ENCODE data around the gene CDK2.
A peak's percentile ranks its signal among the peaks of the same experiment; 100 is the strongest.
"Not testable (repeated sequence)": the region's sequence is repeated elsewhere in the genome, so short reads cannot be mapped to it uniquely, and the experiment has no call there.

The CDK2 gene

DNA sequence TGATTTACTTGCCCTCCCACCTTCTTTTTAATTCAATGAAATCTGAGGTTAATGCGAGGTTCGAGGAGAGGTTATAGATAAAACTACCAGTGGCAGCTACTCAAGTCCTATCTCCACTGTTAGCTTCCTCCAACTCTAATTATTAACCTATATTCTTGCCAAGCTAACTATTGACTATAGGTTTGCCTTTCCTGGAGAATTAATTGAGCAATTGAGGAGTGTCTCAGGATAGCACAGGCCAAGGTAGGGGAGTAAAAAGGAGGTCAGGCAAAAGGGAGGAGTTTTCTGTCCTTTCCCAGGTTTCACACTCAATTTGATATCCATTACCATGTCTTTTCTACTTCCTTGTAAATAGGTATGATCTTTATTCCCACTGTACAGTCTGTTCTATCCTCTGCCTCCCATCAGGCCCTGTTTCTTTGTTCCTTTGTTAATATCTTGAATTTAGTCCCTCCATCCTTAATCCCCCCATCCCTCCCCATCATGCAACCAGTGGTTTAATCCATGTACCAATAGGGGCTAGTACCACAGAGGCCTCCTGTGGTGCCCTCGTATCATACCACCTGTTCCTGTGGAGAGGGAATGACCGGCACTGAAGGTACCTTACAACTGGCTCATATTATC, 26.7 kb downstream of the CDK2 start:
- TF ChIP-seq Cebpa-rat (IDR thresholded peaks at IDR 0.05), result no peak
- Histone ChIP-seq H3K9ac (peak overlapping the region in 10 of 11 experiments; percentile 9 to 53 (median 44); a peak in 12 of 22 replicates), H3K9me3 (replicated peaks in 1 of 11) (no peaks in the 10 kb centered on the region), H3K4me1 (peaks cover 8 to 35% (median 17%) of the 10 kb centered on the region in 10 experiments; a peak in 16 of 20 replicates), H3K27ac (peak overlapping the region in 1 of 11 experiments; percentile 23; a peak in 2 of 22 replicates), H3K27me3 (no peaks in the 10 kb centered on the region), H3K4me3 (no peak overlapping the region), H4K20me1 (peaks cover 0 to 26% (median 0%) of the 10 kb centered on the region in 11 experiments; a peak in 6 of 22 replicates), H3K4me2 (0 out of 22 replicates have a peak overlapping the region, but pooled peaks of 2 of the 11 experiments have one; percentile 11 to 40), H3K36me3 (peaks cover 72 to 74% (median 73%) of the 10 kb centered on the region in 11 experiments)

DNA sequence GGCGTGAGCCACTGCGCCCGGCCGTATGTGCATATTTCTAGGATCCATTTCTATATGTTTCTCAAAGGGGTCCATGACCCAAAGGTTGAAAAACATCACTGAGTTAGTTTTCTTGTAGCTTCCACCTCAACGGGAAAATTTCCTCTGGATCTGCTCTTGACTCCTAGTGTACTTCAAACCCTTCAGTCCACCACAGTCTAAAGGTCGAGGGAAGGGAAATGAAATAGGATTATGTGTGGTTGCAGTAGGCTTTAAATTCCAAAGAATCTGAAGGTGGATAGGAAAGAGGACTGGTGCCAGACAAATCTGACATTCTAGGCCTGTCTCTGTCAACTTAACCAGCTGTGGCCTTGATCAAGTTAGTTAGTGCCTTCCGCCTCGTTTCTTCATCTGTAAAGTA, 28.7 kb downstream of the CDK2 start:
- no peak for TF ChIP-seq Cebpa-rat (IDR thresholded peaks at IDR 0.05)
- peaks cover 0 to 26% (median 0%) of the 10 kb centered on the region in 11 experiments; a peak in 5 of 22 replicates for H4K20me1 ChIP-seq
- H3K9ac ChIP-seq, result peak overlapping the region in 3 of 11 experiments; percentile 1 to 36 (median 26); a peak in 2 of 22 replicates
- no peak overlapping the region for H3K27ac ChIP-seq
- H3K4me1 ChIP-seq, result peaks cover 8 to 35% (median 17%) of the 10 kb centered on the region in 10 experiments; a peak in 16 of 20 replicates
- H3K4me3 ChIP-seq, result no peak overlapping the region
- peaks cover 0 to 6% (median 0%) of the 10 kb centered on the region in 11 experiments; a peak in 1 of 22 replicates for H3K9me3 ChIP-seq (replicated peaks in 1 of 11)
- peaks cover 52 to 54% (median 53%) of the 10 kb centered on the region in 11 experiments for H3K36me3 ChIP-seq
- H3K27me3 ChIP-seq, result no peaks in the 10 kb centered on the region
- H3K4me2 ChIP-seq, result no peak overlapping the region

DNA sequence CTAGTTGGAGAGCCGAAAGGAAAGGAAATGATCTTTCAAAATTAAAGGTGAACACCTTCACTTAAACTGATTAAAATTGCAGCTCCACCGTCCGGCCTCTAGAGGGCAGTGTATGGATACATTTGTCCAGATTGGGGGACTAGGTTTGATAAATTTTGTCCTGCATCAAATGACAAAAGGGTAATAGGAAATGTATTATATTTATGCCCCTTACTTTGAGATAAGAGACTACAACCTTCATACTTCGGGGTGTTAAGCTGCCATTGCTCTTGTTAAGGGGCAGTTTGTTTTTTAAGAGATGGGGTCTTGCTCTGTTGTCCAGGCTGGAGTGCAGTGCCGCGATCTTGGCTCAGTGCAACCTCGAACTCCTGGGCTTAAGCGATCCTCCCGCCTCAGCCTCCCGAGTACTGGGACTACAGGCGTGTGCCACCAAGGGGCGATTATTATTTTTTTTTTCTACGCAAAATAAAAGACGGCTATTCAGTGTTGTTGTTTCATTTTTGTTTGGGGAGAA, 29.6 kb downstream of the CDK2 start:
- no peak for TF ChIP-seq Cebpa-rat (IDR thresholded peaks at IDR 0.05)
- peak overlapping the region in 3 of 10 experiments; percentile 51 to 57 (median 55); a peak in 6 of 20 replicates for H3K4me3 ChIP-seq
- peaks cover 8 to 35% (median 17%) of the 10 kb centered on the region in 10 experiments; a peak in 16 of 20 replicates for H3K4me1 ChIP-seq
- no peak overlapping the region for H3K27ac ChIP-seq
- H3K9ac ChIP-seq, result peak overlapping the region in 2 of 11 experiments; percentile 48 to 69; a peak in 1 of 22 replicates
- peaks cover 0 to 6% (median 0%) of the 10 kb centered on the region in 11 experiments; a peak in 1 of 22 replicates for H3K9me3 ChIP-seq (replicated peaks in 1 of 11)
- no peaks in the 10 kb centered on the region for H3K27me3 ChIP-seq
- H4K20me1 ChIP-seq, result peaks cover 0 to 26% (median 0%) of the 10 kb centered on the region in 11 experiments; a peak in 5 of 22 replicates
- H3K4me2 ChIP-seq, result peak overlapping the region in 5 of 11 experiments; percentile 40 to 90 (median 78); a peak in 10 of 22 replicates
- peaks cover 43 to 45% (median 44%) of the 10 kb centered on the region in 11 experiments for H3K36me3 ChIP-seq

DNA sequence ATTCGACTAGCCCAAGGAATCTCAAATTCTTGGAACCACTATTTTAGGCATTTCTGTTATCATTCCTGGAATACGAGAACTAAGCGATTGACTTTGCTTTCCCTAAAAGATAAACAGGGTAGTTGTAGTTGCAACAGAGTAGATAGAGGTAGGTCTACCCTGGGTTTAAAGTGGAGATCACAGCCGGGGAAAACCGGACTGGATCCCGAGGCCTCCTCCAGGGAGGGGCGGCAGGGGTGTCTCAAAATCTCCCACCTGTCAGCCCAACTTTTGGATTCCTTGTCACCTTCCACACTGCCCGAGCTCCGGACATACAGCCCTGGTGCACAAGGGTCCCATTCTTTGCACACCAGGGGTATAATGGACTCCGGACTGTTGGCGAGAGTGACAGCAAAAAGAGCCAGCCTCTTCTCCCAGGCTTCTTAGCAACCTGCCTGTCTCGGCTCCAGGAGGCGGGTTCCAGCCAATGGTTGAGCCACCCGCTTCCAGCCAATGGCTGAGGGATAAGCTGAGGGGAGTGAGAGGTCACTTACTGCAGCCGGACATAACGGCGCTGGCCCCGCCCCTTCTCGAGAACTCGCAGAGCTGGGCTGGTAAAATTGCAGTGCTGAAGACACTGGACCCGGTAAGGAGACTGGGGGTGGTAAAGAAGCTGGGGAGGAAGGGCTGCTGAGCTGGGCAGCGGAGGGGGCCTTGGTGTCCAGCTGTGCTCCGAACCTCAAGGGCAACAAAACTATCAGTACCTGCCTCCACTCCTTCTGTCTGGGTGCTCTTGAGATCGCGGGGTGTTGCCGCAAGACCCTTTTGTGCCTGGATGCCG, 30.3 kb downstream of the CDK2 start, which contains the start of gene SUOX:
Gene SUOX, plus strand, starts transcription at position 562 of the 820 bp plus-strand sequence. CDS start 4,946 bp downstream, outside the sequence.
- Histone ChIP-seq H3K9me3 (replicated peaks in 1 of 11) (peaks cover 0 to 6% (median 0%) of the 10 kb centered on the region in 11 experiments; a peak in 1 of 22 replicates), H3K4me3 (peak within 1 kb of the TSS in 6 of 10 experiments; percentile 1 to 67 (median 53); a peak in 11 of 20 replicates), H3K9ac (peak within 1 kb of the TSS in 9 of 11 experiments; percentile 10 to 76 (median 46); a peak in 12 of 22 replicates), H3K36me3 (peaks cover 36 to 38% (median 37%) of the 10 kb centered on the region in 11 experiments), H3K4me2 (peak within 1 kb of the TSS; percentile 40 to 90 (median 56)), H3K4me1 (peaks cover 8 to 35% (median 17%) of the 10 kb centered on the region in 10 experiments; a peak in 16 of 20 replicates), H4K20me1 (peaks cover 0 to 24% (median 0%) of the 10 kb centered on the region in 11 experiments; a peak in 5 of 22 replicates), H3K27me3 (no peaks in the 10 kb centered on the region), H3K27ac (peak within 1 kb of the TSS in 2 of 11 experiments; percentile 8 to 29; a peak in 3 of 22 replicates)
- no peak for TF ChIP-seq Cebpa-rat (IDR thresholded peaks at IDR 0.05)

DNA sequence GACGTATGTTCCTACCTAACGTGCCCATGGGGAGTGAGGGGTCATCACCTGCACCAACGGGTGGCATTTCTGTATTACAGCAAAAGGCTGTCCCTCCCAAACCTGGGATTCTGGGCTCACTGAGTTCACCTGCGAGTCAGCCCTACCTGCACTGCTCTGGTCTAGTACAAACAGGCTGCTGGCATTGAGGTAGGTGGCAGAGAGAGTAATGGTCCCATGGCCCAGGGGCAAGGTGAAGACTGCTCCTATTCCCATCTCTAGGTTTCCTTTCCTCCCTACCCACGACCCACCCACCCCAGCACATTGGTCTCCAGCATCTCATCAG, 30.9 kb downstream of the CDK2 start:
- Histone ChIP-seq H3K27ac (peak overlapping the region in 2 of 11 experiments; percentile 8 to 29; a peak in 2 of 22 replicates), H3K27me3 (no peaks in the 10 kb centered on the region), H3K9ac (peak overlapping the region in 8 of 11 experiments; percentile 10 to 76 (median 52); a peak in 12 of 22 replicates), H3K36me3 (peaks cover 30 to 36% (median 32%) of the 10 kb centered on the region in 11 experiments), H3K4me2 (peak overlapping the region; percentile 40 to 90 (median 56); a peak in 19 of 22 replicates), H3K4me3 (peak overlapping the region in 5 of 10 experiments; percentile 47 to 67 (median 55); a peak in 10 of 20 replicates), H4K20me1 (peaks cover 0 to 18% (median 0%) of the 10 kb centered on the region in 11 experiments; a peak in 5 of 22 replicates), H3K4me1 (peaks cover 8 to 38% (median 17%) of the 10 kb centered on the region in 10 experiments; a peak in 16 of 20 replicates), H3K9me3 (replicated peaks in 1 of 11) (peaks cover 0 to 6% (median 0%) of the 10 kb centered on the region in 11 experiments; a peak in 1 of 22 replicates)
- no peak for TF ChIP-seq Cebpa-rat (IDR thresholded peaks at IDR 0.05)

DNA sequence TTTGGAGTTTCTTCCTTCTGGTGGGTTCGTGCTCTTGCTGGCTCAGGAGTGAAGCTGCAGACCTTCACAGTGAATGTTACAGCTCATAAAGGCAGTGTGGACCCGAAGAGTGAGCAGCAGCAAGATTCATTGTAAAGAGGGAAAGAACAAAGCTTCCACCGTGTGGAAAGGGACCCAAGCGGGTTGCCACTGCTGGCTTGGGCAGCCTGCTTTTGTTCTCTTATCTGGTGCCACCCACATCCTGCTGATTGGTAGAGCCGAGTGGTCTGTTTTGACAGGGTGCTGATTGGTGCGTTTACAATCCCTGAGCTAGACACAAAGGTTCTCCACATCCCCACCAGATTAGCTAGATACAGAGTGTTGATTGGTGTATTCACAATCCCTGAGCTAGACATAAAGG, 32.9 kb downstream of the CDK2 start:
- not testable (repeated sequence) for H3K27me3 ChIP-seq; H3K9me3 ChIP-seq (replicated peaks in 1 of 11); H4K20me1 ChIP-seq; H3K4me3 ChIP-seq; H3K4me2 ChIP-seq; H3K9ac ChIP-seq
- Histone ChIP-seq H3K27ac (peak overlapping the region in 1 of 11 experiments; percentile 12; a peak in 1 of 22 replicates), H3K36me3 (peaks cover 10 to 25% (median 12%) of the 10 kb centered on the region in 11 experiments; a peak in 21 of 22 replicates), H3K4me1 (peaks cover 7 to 36% (median 10%) of the 10 kb centered on the region in 10 experiments; a peak in 15 of 20 replicates)

DNA sequence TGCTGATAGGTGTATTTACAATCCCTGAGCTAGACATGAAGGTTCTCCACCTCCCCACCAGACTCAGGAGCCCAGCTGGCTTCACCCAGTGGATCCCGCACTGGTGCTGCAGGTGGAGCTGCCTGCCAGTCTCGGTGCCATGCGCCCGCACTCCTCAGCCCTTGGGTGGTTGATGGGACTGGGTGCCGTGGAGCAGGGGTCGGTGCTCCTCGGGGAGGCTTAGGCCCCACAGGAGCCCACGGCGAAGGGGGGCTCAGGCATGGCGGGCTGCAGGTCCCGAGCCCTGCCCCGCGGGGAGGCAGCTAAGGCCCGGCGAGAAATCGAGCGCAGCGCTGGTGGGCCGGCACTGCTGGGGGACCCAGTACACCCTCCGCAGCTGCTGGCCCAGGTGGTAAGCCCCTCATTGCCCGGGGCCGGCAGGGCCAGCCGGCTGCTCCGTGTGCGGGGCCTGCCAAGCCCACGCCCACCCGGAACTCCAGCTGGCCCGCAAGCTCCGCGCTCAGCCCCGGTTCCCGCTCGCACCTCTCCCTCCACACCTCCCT, 33.4 kb downstream of the CDK2 start:
- not testable (repeated sequence) for H3K27me3 ChIP-seq; H3K9ac ChIP-seq; H3K27ac ChIP-seq; H3K9me3 ChIP-seq (replicated peaks in 1 of 11); H3K4me2 ChIP-seq; H4K20me1 ChIP-seq; H3K4me3 ChIP-seq
- H3K4me1 ChIP-seq, result peaks cover 7 to 36% (median 10%) of the 10 kb centered on the region in 10 experiments; a peak in 15 of 20 replicates
- peaks cover 4 to 20% (median 7%) of the 10 kb centered on the region in 11 experiments; a peak in 18 of 22 replicates for H3K36me3 ChIP-seq
